Measurements from ENCODE around the gene FYN. TPM values are rescaled to one million over a fixed set of nuclear protein-coding genes. Genes with fewer than 3 reads are reported as not detected.

Gene FYN
- total and polyA plus RNA-seq, 2 of the 4 experiments (the other 2 are of a cell fraction) = 30.8 to 36.4 TPM

DNA sequence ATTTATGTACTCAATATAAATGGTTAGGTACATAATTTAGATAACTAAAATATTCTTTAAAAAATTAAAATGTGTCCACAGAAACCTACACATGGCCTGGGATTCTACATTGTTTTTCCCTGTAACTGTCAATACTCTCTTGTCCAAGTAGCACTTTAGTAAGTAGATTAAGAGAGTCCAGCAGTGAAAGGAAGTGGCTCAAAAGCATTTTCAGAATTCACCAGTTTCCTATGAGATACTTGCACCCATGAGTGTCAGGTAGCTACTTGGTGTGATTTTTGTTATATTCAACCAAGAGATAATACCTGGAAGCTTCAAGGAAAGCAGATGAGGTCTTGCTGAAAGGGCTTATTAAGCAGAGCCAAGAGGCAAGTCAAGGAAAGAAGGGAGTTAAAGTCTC lies 126.3 kb downstream of the FYN start:
- POLR2A ChIA-PET (ENCODE audit: unreplicated experiment) = no interaction called here
- H2BK5ac ChIP-seq (ENCODE audit: low read depth, low read length, poor library complexity, severe bottlenecking) = no peak overlapping the region
- no peak overlapping the region for H4K8ac ChIP-seq (ENCODE audit: low read depth in 2 of 2, low read length in 2 of 2)
- H2AFZ ChIP-seq (replicated peaks; ENCODE audit: low read length, poor library complexity) = no peak overlapping the region
- no peak for DNase-seq
- H2AK5ac ChIP-seq (ENCODE audit: low read depth, low read length) = no peak overlapping the region
- no peaks in the 10 kb centered on the region for H3K9me3 ChIP-seq (ENCODE audit: control insufficient read depth, insufficient read depth, low read length)
- no peak overlapping the region for H3K4me3 ChIP-seq (ENCODE audit: insufficient read depth, low read depth, low read length)
- CTCF ChIA-PET = no interaction called here
- peaks cover 2% of the 10 kb centered on the region; the same call in 1 of the 2 replicates for H3K4me1 ChIP-seq (ENCODE audit: control insufficient read depth, insufficient read depth, low read length)
- H3K18ac ChIP-seq (ENCODE audit: low read depth, low read length) = no peak overlapping the region
- no peak for TF ChIP-seq POLR2A (IDR thresholded peaks at IDR 0.05; ENCODE audit: low read depth, low read length)
- TF ChIP-seq, protein P1, sequence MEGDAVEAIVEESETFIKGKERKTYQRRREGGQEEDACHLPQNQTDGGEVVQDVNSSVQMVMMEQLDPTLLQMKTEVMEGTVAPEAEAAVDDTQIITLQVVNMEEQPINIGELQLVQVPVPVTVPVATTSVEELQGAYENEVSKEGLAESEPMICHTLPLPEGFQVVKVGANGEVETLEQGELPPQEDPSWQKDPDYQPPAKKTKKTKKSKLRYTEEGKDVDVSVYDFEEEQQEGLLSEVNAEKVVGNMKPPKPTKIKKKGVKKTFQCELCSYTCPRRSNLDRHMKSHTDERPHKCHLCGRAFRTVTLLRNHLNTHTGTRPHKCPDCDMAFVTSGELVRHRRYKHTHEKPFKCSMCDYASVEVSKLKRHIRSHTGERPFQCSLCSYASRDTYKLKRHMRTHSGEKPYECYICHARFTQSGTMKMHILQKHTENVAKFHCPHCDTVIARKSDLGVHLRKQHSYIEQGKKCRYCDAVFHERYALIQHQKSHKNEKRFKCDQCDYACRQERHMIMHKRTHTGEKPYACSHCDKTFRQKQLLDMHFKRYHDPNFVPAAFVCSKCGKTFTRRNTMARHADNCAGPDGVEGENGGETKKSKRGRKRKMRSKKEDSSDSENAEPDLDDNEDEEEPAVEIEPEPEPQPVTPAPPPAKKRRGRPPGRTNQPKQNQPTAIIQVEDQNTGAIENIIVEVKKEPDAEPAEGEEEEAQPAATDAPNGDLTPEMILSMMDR (conservative IDR thresholded peaks at IDR 0.05; ENCODE audit: low read depth, low read length) = no peak
- no peak for TF ChIP-seq CEBPB (IDR thresholded peaks at IDR 0.05; ENCODE audit: low read depth, low read length)
- no peak for TF ChIP-seq CHD1 (IDR thresholded peaks at IDR 0.05; ENCODE audit: low read depth, low read length)
- no peak for TF ChIP-seq RFX5 (IDR thresholded peaks at IDR 0.05; ENCODE audit: low read depth, low read length)
- TF ChIP-seq MAZ (IDR thresholded peaks at IDR 0.05; ENCODE audit: borderline replicate concordance, low read depth, low read length) = no peak
- TF ChIP-seq BHLHE40 (IDR thresholded peaks at IDR 0.05; ENCODE audit: low read depth, low read length) = no peak
- TF ChIP-seq MAFK (IDR thresholded peaks at IDR 0.05; ENCODE audit: low read depth, low read length) = no peak
- no peak for TF ChIP-seq MXI1 (IDR thresholded peaks at IDR 0.05; ENCODE audit: borderline replicate concordance, low read depth, low read length)
- TF ChIP-seq RAD21 (IDR thresholded peaks at IDR 0.05; ENCODE audit: low read length) = no peak
- no peak for TF ChIP-seq RCOR1 (IDR thresholded peaks at IDR 0.05; ENCODE audit: insufficient replicate concordance, low read length)
- H3K79me1 ChIP-seq (ENCODE audit: low read depth in 1 of 2, low read length in 2 of 2) = peaks cover 9 to 15% of the 10 kb centered on the region in 2 experiments; a peak in 3 of 4 replicates
- no peaks in the 10 kb centered on the region for H4K20me1 ChIP-seq (ENCODE audit: insufficient read depth, low read length)
- H3K27me3 ChIP-seq (ENCODE audit: control insufficient read depth, insufficient read depth, low read length) = no peaks in the 10 kb centered on the region
- H2AK9ac ChIP-seq (replicated peaks; ENCODE audit: low read depth, low read length, poor library complexity) = no peak overlapping the region
- no peak overlapping the region for H2BK20ac ChIP-seq (ENCODE audit: low read depth, low read length)
- BruUV-seq (replicated peaks) = no TSS peak
- ATAC-seq (ENCODE audit: low read depth) = no peak
- H2BK15ac ChIP-seq (ENCODE audit: low read depth, low read length) = no peak overlapping the region
- no peak overlapping the region for H3K4me2 ChIP-seq (ENCODE audit: low read depth, low read length)
- H3K9me1 ChIP-seq (ENCODE audit: insufficient read depth, low read length) = peaks cover 9% of the 10 kb centered on the region
- no peak overlapping the region for H3K14ac ChIP-seq (replicated peaks; ENCODE audit: low read depth, low read length)
- H4K5ac ChIP-seq (ENCODE audit: low read depth, low read length) = no peak overlapping the region
- dilution Hi-C loops (cut with HindIII; ENCODE audit: low sequenced_read_pairs, unreplicated experiment) (no loop called here), intact Hi-C loops (cut with micrococcal nuclease) (no loop called here), in situ Hi-C loops (cut with MboI; ENCODE audit: low sequenced_read_pairs) (no loop called here)
- H3K56ac ChIP-seq (ENCODE audit: extremely low read depth, insufficient read depth, low read length) = no peak overlapping the region
- no peak overlapping the region for H3K23ac ChIP-seq (ENCODE audit: low read depth, low read length)
- no peak overlapping the region for H2BK120ac ChIP-seq (ENCODE audit: low read depth, low read length)
- H4K91ac ChIP-seq (ENCODE audit: insufficient read depth, low read depth, low read length) = no peak overlapping the region
- H3K9ac ChIP-seq (ENCODE audit: low read depth, low read length) = no peak overlapping the region
- H3K4ac ChIP-seq (ENCODE audit: low read depth, low read length) = no peak overlapping the region
- no peak overlapping the region for H3K27ac ChIP-seq (ENCODE audit: insufficient read depth, low read length)
- H3K36me3 ChIP-seq (ENCODE audit: control insufficient read depth, insufficient read depth, low read length) = no peaks in the 10 kb centered on the region

Data from IMR-90 (cell line).